ENCODE data around the gene ADAMTS9.

DNA sequence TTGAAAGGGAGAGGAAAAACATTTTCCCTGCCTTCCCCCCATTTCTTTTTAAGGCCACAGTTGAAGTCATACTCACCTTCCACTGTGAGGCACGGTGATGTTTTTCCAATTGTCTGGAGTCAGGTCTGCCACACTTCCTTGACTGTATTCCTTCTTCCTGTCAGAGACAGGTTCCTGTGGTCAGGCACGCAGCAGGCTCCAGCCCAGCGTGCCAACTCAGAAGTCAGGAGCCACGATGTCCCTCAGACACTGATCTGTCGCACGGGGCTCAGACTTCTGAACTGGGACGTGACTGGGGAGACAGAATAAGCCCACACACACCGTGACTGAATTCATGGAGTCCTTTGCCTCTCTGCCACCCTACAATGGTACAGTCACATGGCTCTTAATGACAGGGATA lies 41.2 kb upstream of the ADAMTS9 start:
- TF ChIP-seq, protein P1, sequence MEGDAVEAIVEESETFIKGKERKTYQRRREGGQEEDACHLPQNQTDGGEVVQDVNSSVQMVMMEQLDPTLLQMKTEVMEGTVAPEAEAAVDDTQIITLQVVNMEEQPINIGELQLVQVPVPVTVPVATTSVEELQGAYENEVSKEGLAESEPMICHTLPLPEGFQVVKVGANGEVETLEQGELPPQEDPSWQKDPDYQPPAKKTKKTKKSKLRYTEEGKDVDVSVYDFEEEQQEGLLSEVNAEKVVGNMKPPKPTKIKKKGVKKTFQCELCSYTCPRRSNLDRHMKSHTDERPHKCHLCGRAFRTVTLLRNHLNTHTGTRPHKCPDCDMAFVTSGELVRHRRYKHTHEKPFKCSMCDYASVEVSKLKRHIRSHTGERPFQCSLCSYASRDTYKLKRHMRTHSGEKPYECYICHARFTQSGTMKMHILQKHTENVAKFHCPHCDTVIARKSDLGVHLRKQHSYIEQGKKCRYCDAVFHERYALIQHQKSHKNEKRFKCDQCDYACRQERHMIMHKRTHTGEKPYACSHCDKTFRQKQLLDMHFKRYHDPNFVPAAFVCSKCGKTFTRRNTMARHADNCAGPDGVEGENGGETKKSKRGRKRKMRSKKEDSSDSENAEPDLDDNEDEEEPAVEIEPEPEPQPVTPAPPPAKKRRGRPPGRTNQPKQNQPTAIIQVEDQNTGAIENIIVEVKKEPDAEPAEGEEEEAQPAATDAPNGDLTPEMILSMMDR (IDR thresholded peaks at IDR 0.05), result no peak
- no peak for TF ChIP-seq EZH2 (IDR thresholded peaks at IDR 0.05; ENCODE audit: borderline replicate concordance, insufficient read depth, low read depth, low read length, poor library complexity, severe bottlenecking)

Data from B cell (primary cell).